OCI-LY7 (cell line): Measurements from ENCODE around the gene DRD4.

Experiments
- EZH2phosphoT487 ChIP-seq: fragments of 200-600 bp; sonication (generic); IDR thresholded peaks from 2 replicates; pipeline ENCODE4 v1.6.1; 2018; ENCODE audit warnings: low read depth, borderline replicate concordance, mild to moderate bottlenecking, mixed run types, antibody characterized with exemption, low read length, moderate library complexity, mixed read lengths
- TF ChIP-seq, protein P1 (sequence below): fragments of 200-600 bp; sonication (generic); conservative IDR thresholded peaks from 2 replicates; pipeline ENCODE4 v1.5.1; 2014; ENCODE audit warnings: mild to moderate bottlenecking, antibody characterized with exemption, low read length, moderate library complexity, mixed read lengths

DNA sequence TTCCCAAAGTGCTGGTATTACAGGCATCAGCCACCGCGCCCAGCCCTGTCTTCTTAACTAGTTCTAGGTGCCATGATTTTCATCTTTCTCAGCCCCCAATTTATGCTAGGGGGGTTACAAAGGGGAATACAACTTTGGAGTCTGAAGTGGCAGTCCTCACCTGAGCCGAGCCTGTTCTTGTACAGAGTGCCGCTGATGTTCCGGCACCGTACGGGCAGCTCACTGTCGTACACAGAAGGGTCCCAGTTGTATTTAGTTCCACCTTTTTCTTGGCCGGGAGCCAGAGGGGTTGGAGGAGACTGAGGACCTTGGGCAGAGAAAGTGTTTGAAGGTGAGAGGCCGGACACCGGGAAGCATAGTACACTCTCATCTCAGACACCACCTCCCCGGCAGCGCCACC lies 50.7 kb downstream of the DRD4 start:
- TF ChIP-seq, protein P1, sequence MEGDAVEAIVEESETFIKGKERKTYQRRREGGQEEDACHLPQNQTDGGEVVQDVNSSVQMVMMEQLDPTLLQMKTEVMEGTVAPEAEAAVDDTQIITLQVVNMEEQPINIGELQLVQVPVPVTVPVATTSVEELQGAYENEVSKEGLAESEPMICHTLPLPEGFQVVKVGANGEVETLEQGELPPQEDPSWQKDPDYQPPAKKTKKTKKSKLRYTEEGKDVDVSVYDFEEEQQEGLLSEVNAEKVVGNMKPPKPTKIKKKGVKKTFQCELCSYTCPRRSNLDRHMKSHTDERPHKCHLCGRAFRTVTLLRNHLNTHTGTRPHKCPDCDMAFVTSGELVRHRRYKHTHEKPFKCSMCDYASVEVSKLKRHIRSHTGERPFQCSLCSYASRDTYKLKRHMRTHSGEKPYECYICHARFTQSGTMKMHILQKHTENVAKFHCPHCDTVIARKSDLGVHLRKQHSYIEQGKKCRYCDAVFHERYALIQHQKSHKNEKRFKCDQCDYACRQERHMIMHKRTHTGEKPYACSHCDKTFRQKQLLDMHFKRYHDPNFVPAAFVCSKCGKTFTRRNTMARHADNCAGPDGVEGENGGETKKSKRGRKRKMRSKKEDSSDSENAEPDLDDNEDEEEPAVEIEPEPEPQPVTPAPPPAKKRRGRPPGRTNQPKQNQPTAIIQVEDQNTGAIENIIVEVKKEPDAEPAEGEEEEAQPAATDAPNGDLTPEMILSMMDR, result no peak
- no peak for TF ChIP-seq EZH2phosphoT487
